H1 (cell line): ENCODE data around the gene COL6A6. TPM values are rescaled to one million over a fixed set of nuclear protein-coding genes. Genes with fewer than 3 reads are reported as not detected.

Source experiments
- CTCF ChIA-PET: fragments of 300-600 bp; sonication (Branson Sonifier 250); formaldehyde crosslinking; loops from one replicate; lab custom pipeline; 2021; ENCODE audit not compliant: partially characterized antibody; lab: Charles Lee
- POLR2A ChIA-PET: fragments of 300-600 bp; sonication (Branson Sonifier 250); formaldehyde crosslinking; loops from one replicate; lab custom pipeline; 2021; ENCODE audit warnings: inconsistent platforms; ENCODE audit not compliant: partially characterized antibody; lab: Charles Lee
- DNase-seq, 2 experiments: peaks; one replicate each; pipeline versions ENCODE4 v3.0.0 to v3.0.0-alpha.2; 2010 to 2022; ENCODE audit warnings: low spot score in 2 of 2, low read depth in 1 of 2, mixed read lengths in 1 of 2
- FAIRE-seq: peaks from 2 replicates; lab custom pipeline; 2011; peaks lifted over from hg19 to GRCh38; lab: Jason Lieb, UNC
- H2AFZ ChIP-seq: 2 replicates; pipeline ENCODE4 v1.8.1; 2012; ENCODE audit warnings: low read length, inconsistent platforms
- H2AK5ac ChIP-seq: 2 replicates; pipeline ENCODE4 v1.6.1; 2013; ENCODE audit warnings: low read depth, low read length
- H2BK120ac ChIP-seq: replicated peaks from 2 replicates; pipeline ENCODE3; 2013; ENCODE audit warnings: low read depth, low read length, inconsistent platforms
- H2BK12ac ChIP-seq: 2 replicates; pipeline ENCODE4 v1.6.1; 2013; ENCODE audit warnings: low read depth, low read length
- H2BK15ac ChIP-seq: 2 replicates; pipeline ENCODE4 v1.6.1; 2013; ENCODE audit warnings: low read length
- H2BK20ac ChIP-seq: 2 replicates; pipeline ENCODE4 v1.6.1; 2013; ENCODE audit warnings: low read length
- H2BK5ac ChIP-seq: 2 replicates; pipeline ENCODE4 v1.6.1; 2013; ENCODE audit warnings: low read depth, low read length
- H3K14ac ChIP-seq: 2 replicates; pipeline ENCODE4 v1.6.1; 2013; ENCODE audit warnings: inconsistent platforms; ENCODE audit not compliant: insufficient read length
- H3K18ac ChIP-seq: 2 replicates; pipeline ENCODE4 v1.6.1; 2013; ENCODE audit warnings: low read length; ENCODE audit errors: extremely low read depth
- H3K23ac ChIP-seq: 2 replicates; pipeline ENCODE4 v1.6.1; 2013; ENCODE audit warnings: inconsistent platforms; ENCODE audit not compliant: insufficient read length
- H3K23me2 ChIP-seq: 2 replicates; pipeline ENCODE4 v1.6.1; 2013; ENCODE audit warnings: low read depth, low read length
- H3K27ac ChIP-seq: 2 replicates; pipeline ENCODE4 v1.6.1; 2011; ENCODE audit warnings: low read depth, low read length, inconsistent platforms
- H3K27me3 ChIP-seq, 4 experiments: replicated peaks in 1 of 4; 1 replicate in 1 of 4; 2 replicates in 3 of 4; pipeline versions ENCODE4 v1.6.1 to v1.8.1; 2011 to 2013; ENCODE audit warnings: low read length in 3 of 4, mild to moderate bottlenecking in 3 of 4, inconsistent platforms in 2 of 4, mixed read lengths in 2 of 4, moderate library complexity in 1 of 4; ENCODE audit not compliant: control insufficient read depth in 3 of 4, insufficient read depth in 3 of 4; ENCODE audit errors: extremely low read depth in 1 of 4
- H3K36me3 ChIP-seq, 4 experiments: 2 replicates each; pipeline versions ENCODE4 v1.6.1 to v1.8.1; 2011 to 2013; ENCODE audit warnings: mild to moderate bottlenecking in 4 of 4, low read length in 3 of 4, moderate library complexity in 2 of 4, control low read depth in 1 of 4, inconsistent platforms in 1 of 4; ENCODE audit not compliant: insufficient read depth in 4 of 4, control insufficient read depth in 2 of 4
- H3K4ac ChIP-seq: replicated peaks from 2 replicates; pipeline ENCODE3; 2013; ENCODE audit warnings: low read length, low read depth, mixed read lengths, inconsistent platforms; ENCODE audit not compliant: insufficient read length
- H3K4me1 ChIP-seq, 4 experiments: replicated peaks in 1 of 4; 1 replicate in 1 of 4; 2 replicates in 3 of 4; pipeline versions ENCODE4 v1.6.1 to v1.8.1; 2011 to 2013; ENCODE audit warnings: low read length in 3 of 4, inconsistent platforms in 2 of 4, mixed read lengths in 1 of 4; ENCODE audit not compliant: insufficient read depth in 4 of 4, control insufficient read depth in 3 of 4
- H3K4me2 ChIP-seq, 2 experiments: 2 replicates each; pipeline versions ENCODE4 v1.6.1 to v1.8.1; 2011 to 2013; ENCODE audit warnings: low read depth in 2 of 2, low read length in 2 of 2, control low read depth in 1 of 2, inconsistent platforms in 1 of 2, mild to moderate bottlenecking in 1 of 2; ENCODE audit not compliant: insufficient read depth in 1 of 2
- H3K4me3 ChIP-seq, 4 experiments: fragments of 200-600, 300-600 bp in 1 of 4; sonication (generic), shearing (Covaris generic), sonication (Bioruptor Twin) in 1 of 4; 2 replicates each; pipeline versions ENCODE4 v1.5.1 to v1.8.1; 2011 to 2016; ENCODE audit warnings: low read length in 4 of 4, low read depth in 3 of 4, control low read depth in 2 of 4, inconsistent platforms in 2 of 4, mild to moderate bottlenecking in 2 of 4, mixed read lengths in 1 of 4, moderate library complexity in 1 of 4; ENCODE audit not compliant: insufficient read depth in 2 of 4; ENCODE audit errors: extremely low read depth in 1 of 4
- H3K56ac ChIP-seq: replicated peaks from 2 replicates; pipeline ENCODE3; 2013; ENCODE audit warnings: low read depth, mild to moderate bottlenecking, mixed read lengths, low read length, inconsistent platforms; ENCODE audit not compliant: insufficient read length
- H3K79me1 ChIP-seq: 2 replicates; pipeline ENCODE4 v1.6.1; 2013; ENCODE audit warnings: low read depth, low read length, control low read depth
- H3K79me2 ChIP-seq, 2 experiments: 2 replicates each; pipeline versions ENCODE4 v1.6.1 to v1.8.1; 2012 to 2013; ENCODE audit warnings: low read length in 2 of 2, mild to moderate bottlenecking in 2 of 2, inconsistent platforms in 1 of 2; ENCODE audit not compliant: insufficient read depth in 2 of 2, control insufficient read depth in 1 of 2
- H3K9ac ChIP-seq, 4 experiments: replicated peaks in 1 of 4; 1 replicate in 1 of 4; 2 replicates in 3 of 4; pipeline versions ENCODE4 v1.6.1 to v1.8.1; 2011 to 2013; ENCODE audit warnings: low read depth in 3 of 4, low read length in 3 of 4, control low read depth in 2 of 4, mild to moderate bottlenecking in 2 of 4, moderate library complexity in 2 of 4, inconsistent platforms in 1 of 4; ENCODE audit errors: extremely low read depth in 1 of 4
- H3K9me3 ChIP-seq, 2 experiments: 2 replicates each; pipeline versions ENCODE4 v1.6.1 to v1.8.1; 2012 to 2013; ENCODE audit warnings: mild to moderate bottlenecking in 2 of 2, moderate library complexity in 2 of 2, control low read depth in 1 of 2, inconsistent platforms in 1 of 2, low read depth in 1 of 2, low read length in 1 of 2, mixed read lengths in 1 of 2; ENCODE audit not compliant: insufficient read depth in 2 of 2
- H4K20me1 ChIP-seq, 2 experiments: replicated peaks in 1 of 2; 2 replicates each; pipeline versions ENCODE3 to v1.8.1; 2011 to 2013; ENCODE audit warnings: inconsistent platforms in 2 of 2, low read length in 2 of 2, mild to moderate bottlenecking in 1 of 2; ENCODE audit not compliant: insufficient read depth in 2 of 2, control insufficient read depth in 1 of 2
- H4K5ac ChIP-seq: 2 replicates; pipeline ENCODE4 v1.6.1; 2013; ENCODE audit warnings: low read length, low read depth, mixed read lengths, inconsistent platforms; ENCODE audit not compliant: insufficient read length
- H4K8ac ChIP-seq: 2 replicates; pipeline ENCODE4 v1.8.0; 2013; ENCODE audit warnings: mild to moderate bottlenecking, moderate library complexity, low read length, inconsistent platforms; ENCODE audit not compliant: insufficient read depth; ENCODE audit errors: extremely low read depth
- H4K91ac ChIP-seq: replicated peaks from 2 replicates; pipeline ENCODE3; 2013; ENCODE audit warnings: low read length, mixed read lengths, inconsistent platforms; ENCODE audit not compliant: insufficient read length
- CREB1 ChIP-seq: IDR thresholded peaks from 2 replicates; pipeline ENCODE4 v1.6.1; 2012; ENCODE audit warnings: inconsistent platforms
- EP300 ChIP-seq, 2 experiments: IDR thresholded peaks; 1 replicate in 1 of 2; 2 replicates in 1 of 2; pipeline ENCODE4 v1.6.1; 2011 to 2012; ENCODE audit warnings: low read depth in 2 of 2, low read length in 2 of 2, mild to moderate bottlenecking in 2 of 2, borderline replicate concordance in 1 of 2, inconsistent platforms in 1 of 2, moderate library complexity in 1 of 2
- JUN ChIP-seq: IDR thresholded peaks from 2 replicates; pipeline ENCODE4 v1.6.1; 2011; ENCODE audit warnings: low read depth, mild to moderate bottlenecking, improper control_type of control experiment, low read length
- NANOG ChIP-seq: IDR thresholded peaks from 2 replicates; pipeline ENCODE4 v1.6.1; 2011; ENCODE audit warnings: low read length, low read depth, mild to moderate bottlenecking, inconsistent platforms; ENCODE audit not compliant: insufficient read depth, poor library complexity, severe bottlenecking
- POLR2AphosphoS5 ChIP-seq: IDR thresholded peaks from 2 replicates; pipeline ENCODE4 v1.6.1; 2011; ENCODE audit warnings: low read depth, low read length
- RFX5 ChIP-seq: IDR thresholded peaks from 2 replicates; pipeline ENCODE4 v1.6.1; 2011; ENCODE audit warnings: low read depth, low read length, improper control_type of control experiment, borderline replicate concordance
- RXRA ChIP-seq: IDR thresholded peaks from 2 replicates; pipeline ENCODE4 v1.6.1; 2011; ENCODE audit warnings: low read depth, mild to moderate bottlenecking, low read length, moderate library complexity; ENCODE audit not compliant: insufficient read depth
- SAP30 ChIP-seq: fragments of 300-600 bp; sonication (generic); IDR thresholded peaks from 2 replicates; pipeline ENCODE4 v1.7.1; 2012; ENCODE audit warnings: low read length, moderate library complexity, mild to moderate bottlenecking, inconsistent platforms; ENCODE audit not compliant: insufficient read depth, insufficient replicate concordance
- SP2 ChIP-seq: IDR thresholded peaks from 2 replicates; pipeline ENCODE4 v1.6.1; 2012; ENCODE audit warnings: mild to moderate bottlenecking, low read length, inconsistent platforms
- TAF7 ChIP-seq: optimal IDR thresholded peaks from 2 replicates; pipeline ENCODE3; 2011; ENCODE audit warnings: low read depth, mild to moderate bottlenecking, inconsistent platforms, low read length, moderate library complexity, borderline replicate concordance
- TBP ChIP-seq: IDR thresholded peaks from 2 replicates; pipeline ENCODE4 v1.6.1; 2011; ENCODE audit warnings: low read depth, low read length, improper control_type of control experiment
- WGBS, 2 experiments: shearing (Covaris generic) in 1 of 2; methylation state at CpG; one replicate each; pipeline versions ENCODE4 v1.1.6 to v1.1.7; 2013 to 2015; ENCODE audit warnings: low lambda C conversion rate in 2 of 2, mixed read lengths in 2 of 2, inconsistent platforms in 1 of 2, low coverage in 1 of 2, missing lambda C conversion rate in 1 of 2; ENCODE audit not compliant: insufficient replicate concordance in 2 of 2, insufficient coverage in 1 of 2, insufficient read length in 1 of 2; ENCODE audit errors: extremely low coverage in 1 of 2, missing lambda C conversion rate in 1 of 2; 5-methylcytosine and 5-hydroxymethylcytosine counted together
- polyA plus RNA-seq, 7 experiments: library from polyadenylated mRNA; depleted of rRNA in 3 of 7; stranded (reverse) in 5 of 7; unstranded in 2 of 7; fragments of >200 nt in 5 of 7; fragments of 200-250 nt in 2 of 7; gene quantifications; 1 replicate in 5 of 7; 2 replicates in 1 of 7; 4 replicates in 1 of 7; pipeline versions ENCODE4 v1.2.1 to v1.2.3, GENCODE V29; 2011 to 2013; ENCODE audit warnings: missing spikeins in 2 of 7, mixed read lengths in 2 of 7
- total RNA-seq: library from RNA; stranded (reverse); fragmentation: NEBNext Ultra II Directional; extraction: Animal tissue kit (Norgen Biotek cat#: 25700); gene quantifications from 2 replicates; pipeline ENCODE4 v1.2.1, GENCODE V29; 2021

COL6A6 gene
- total and polyA plus RNA-seq, 2 of the 8 experiments (the other 6 are each of a cell fraction or from before 2014, with no cell fraction given), result 0.02 to 0.09 TPM

GRCh38 chr3:130519754-130520153 is 2.8 kb downstream of the COL6A6 start:
- peaks cover 10 to 27% (median 23%) of the 10 kb centered on the region in 4 experiments for H3K27me3 ChIP-seq
- TF ChIP-seq CREB1 (no peak), TBP (no peak), JUN (no peak), TAF7 (no peak), NANOG (no peak), POLR2AphosphoS5 (no peak), SAP30 (no peak), SP2 (no peak), RFX5 (no peak), EP300 (IDR thresholded peaks at IDR 0.05; ENCODE audit: borderline replicate concordance in 1 of 2, low read depth in 2 of 2, low read length in 2 of 2) (no peak), RXRA (no peak)

More at GRCh38 chr3:130519754-130520153, 2.8 kb downstream of the COL6A6 start:
- Histone ChIP-seq H3K4ac (no peak overlapping the region), H3K56ac (no peak overlapping the region), H2BK15ac (no peak overlapping the region), H2AK5ac (no peak overlapping the region), H3K18ac (no peak overlapping the region), H3K79me1 (no peaks in the 10 kb centered on the region), H2BK20ac (no peak overlapping the region), H4K5ac (no peak overlapping the region), H2AFZ (0 out of 2 replicates have a peak overlapping the region, but pooled peaks have one; percentile 38), H3K9me3 (no peaks in the 10 kb centered on the region), H3K4me1 (0 out of 7 replicates have a peak, but pooled peaks cover 0 to 3% (median under 1%) of the 10 kb centered on the region in 4 experiments), H3K4me3 (no peak overlapping the region), H4K20me1 (no peaks in the 10 kb centered on the region), H4K91ac (no peak overlapping the region), H2BK120ac (no peak overlapping the region), H3K27ac (no peak overlapping the region), H3K4me2 (no peak overlapping the region), H3K9ac (no peak overlapping the region), H3K14ac (no peak overlapping the region), H3K36me3 (no peaks in the 10 kb centered on the region), H4K8ac (no peak overlapping the region), H3K79me2 (no peaks in the 10 kb centered on the region), H2BK5ac (no peak overlapping the region), H3K23ac (no peak overlapping the region), H2BK12ac (no peak overlapping the region), H3K23me2 (peaks cover 6% of the 10 kb centered on the region; the same call in 1 of the 2 replicates)
- CTCF ChIA-PET, result interaction anchor here (1.7 kb wide), 1 partner anchor 19 kb away, joined by 7 read pairs; no protein-coding TSS in a partner anchor
- no peak for DNase-seq
- POLR2A ChIA-PET, result interaction anchor here (0.6 kb wide), 1 partner anchor 21 kb away, joined by 3 read pairs; no protein-coding TSS in a partner anchor
- FAIRE-seq, result no peak
- 94% methylated on average over 4 of the region's 4 CpGs; no CpG with 5 or more reads in 1 of the 2 experiments for WGBS, 2 experiments
